ENCODE measurements around the gene FLNB. TPM values are rescaled to one million over a fixed set of nuclear protein-coding genes. Genes with fewer than 3 reads are reported as not detected.

FLNB gene
- total RNA-seq, 2 donors from 2014 or later: 46.1 to 56.7 TPM

- peaks cover 0 to 1% of the 10 kb centered on the region in 2 donors for H3K36me3 Mint-ChIP-seq (ENCODE audit: insufficient read depth in 2 of 2)
- H3K4me3 Mint-ChIP-seq: no peak overlapping the region
- DNase-seq (no peak), ATAC-seq (replicated peaks in 1 of 2) (no peak)
- no peak overlapping the region for H3K27ac Mint-ChIP-seq
- peaks cover 24% of the 10 kb centered on the region for H3K4me1 Mint-ChIP-seq (ENCODE audit: low read depth)
- no peaks in the 10 kb centered on the region for H3K27me3 Mint-ChIP-seq (ENCODE audit: low read depth)
- H3K9me3 Mint-ChIP-seq: no peaks in the 10 kb centered on the region
These were observed 35.6 kb upstream of the FLNB start for GRCh38 chr3:57972531-57973111.

DNA sequence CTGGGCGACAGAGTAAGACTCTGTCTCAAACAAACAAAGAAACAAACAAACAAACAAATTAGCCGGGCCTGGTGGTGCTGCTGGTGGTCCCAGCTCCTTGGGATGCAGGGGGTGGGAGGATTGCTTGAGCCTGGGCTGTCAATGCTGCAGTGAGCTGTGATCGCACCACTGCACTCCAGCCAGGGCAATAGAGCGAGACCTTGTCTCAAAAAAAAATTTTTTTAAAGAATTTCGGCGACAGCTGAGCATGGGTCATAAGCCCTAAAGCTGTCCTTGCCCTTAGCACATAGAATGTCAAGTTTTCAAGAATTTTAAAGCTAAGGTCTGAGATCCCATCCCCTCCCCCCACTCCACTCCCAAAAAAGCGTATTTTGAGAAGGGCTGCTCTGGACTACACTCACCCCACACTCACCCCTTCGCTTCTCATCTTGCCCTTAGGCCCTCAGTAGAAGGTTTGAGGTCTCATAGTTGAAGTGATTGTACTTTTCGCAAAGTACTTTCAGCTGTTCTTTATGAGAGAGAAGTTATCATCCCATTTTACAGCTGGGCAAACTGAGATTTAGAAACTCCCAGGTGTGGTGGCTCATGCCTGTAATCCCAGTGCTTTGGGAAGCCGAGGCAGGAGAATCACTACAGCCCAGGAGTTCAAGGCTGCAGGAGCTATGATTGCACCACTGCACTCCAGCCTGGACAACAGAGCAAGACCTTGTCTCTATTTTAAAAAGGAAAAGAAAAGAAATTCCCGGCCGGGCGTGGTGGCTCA, 34.3 kb upstream of the FLNB start:
- Mint-ChIP-seq H3K27ac (no peak overlapping the region), H3K4me1 (ENCODE audit: low read depth) (peaks cover 13% of the 10 kb centered on the region), H3K27me3 (ENCODE audit: low read depth) (no peaks in the 10 kb centered on the region), H3K36me3 (ENCODE audit: insufficient read depth in 2 of 2) (no peaks in the 10 kb centered on the region), H3K4me3 (no peak overlapping the region), H3K9me3 (no peaks in the 10 kb centered on the region)
- DNase-seq (no peak), ATAC-seq (replicated peaks in 1 of 2) (no peak)

DNA sequence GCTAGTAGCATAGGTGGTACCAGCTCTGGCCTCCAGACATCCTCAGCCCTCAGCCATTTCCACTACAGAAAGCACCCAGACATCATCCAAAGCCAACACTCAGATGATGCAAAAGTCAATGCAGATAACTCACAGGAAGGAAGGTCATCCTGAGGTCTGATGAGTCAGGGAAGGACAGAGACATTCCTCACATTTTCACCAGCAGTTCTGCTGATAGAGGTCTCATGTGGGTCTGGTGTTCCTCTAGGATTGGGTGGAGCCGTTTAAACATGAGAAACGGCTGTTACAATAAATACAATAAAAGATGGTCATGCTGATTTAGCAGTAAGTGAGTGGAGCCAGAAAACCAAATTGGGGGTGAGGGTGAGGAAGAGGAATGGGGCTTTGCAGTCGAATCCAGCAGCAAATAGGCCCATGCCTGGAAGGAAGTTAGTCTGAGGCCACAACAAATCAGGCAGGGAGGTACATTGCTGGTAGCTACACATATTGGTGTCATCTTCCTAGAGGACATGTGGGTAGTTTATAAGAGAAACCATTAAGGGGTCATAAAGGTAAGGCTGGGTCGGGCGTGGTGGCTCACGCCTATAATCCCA, 33.3 kb upstream of the FLNB start:
- no peak overlapping the region for H3K4me3 Mint-ChIP-seq
- no peak for DNase-seq
- no peaks in the 10 kb centered on the region for H3K36me3 Mint-ChIP-seq (ENCODE audit: insufficient read depth in 2 of 2)
- H3K27me3 Mint-ChIP-seq (ENCODE audit: low read depth): no peaks in the 10 kb centered on the region
- H3K9me3 Mint-ChIP-seq: no peaks in the 10 kb centered on the region
- ATAC-seq (replicated peaks in 1 of 2): no peak
- H3K27ac Mint-ChIP-seq: no peak overlapping the region
- peaks cover 13% of the 10 kb centered on the region for H3K4me1 Mint-ChIP-seq (ENCODE audit: low read depth)

- ATAC-seq (replicated peaks in 1 of 2) (no peak), DNase-seq (no peak)
- Mint-ChIP-seq H3K9me3 (no peaks in the 10 kb centered on the region), H3K27me3 (ENCODE audit: low read depth) (no peaks in the 10 kb centered on the region), H3K27ac (no peak overlapping the region), H3K4me1 (ENCODE audit: low read depth) (peaks cover 8% of the 10 kb centered on the region), H3K4me3 (no peak overlapping the region), H3K36me3 (ENCODE audit: insufficient read depth in 2 of 2) (no peaks in the 10 kb centered on the region)
These were observed 30.4 kb upstream of the FLNB start for GRCh38 chr3:57977818-57978235.

- Mint-ChIP-seq H3K27ac (no peak overlapping the region), H3K9me3 (no peaks in the 10 kb centered on the region), H3K4me3 (no peak overlapping the region), H3K36me3 (ENCODE audit: insufficient read depth in 2 of 2) (no peaks in the 10 kb centered on the region), H3K27me3 (ENCODE audit: low read depth) (no peaks in the 10 kb centered on the region), H3K4me1 (ENCODE audit: low read depth) (peaks cover 10% of the 10 kb centered on the region)
- DNase-seq: no peak
- ATAC-seq (replicated peaks in 1 of 2): no peak
These were observed 29.9 kb upstream of the FLNB start for GRCh38 chr3:57978316-57978715.

DNA sequence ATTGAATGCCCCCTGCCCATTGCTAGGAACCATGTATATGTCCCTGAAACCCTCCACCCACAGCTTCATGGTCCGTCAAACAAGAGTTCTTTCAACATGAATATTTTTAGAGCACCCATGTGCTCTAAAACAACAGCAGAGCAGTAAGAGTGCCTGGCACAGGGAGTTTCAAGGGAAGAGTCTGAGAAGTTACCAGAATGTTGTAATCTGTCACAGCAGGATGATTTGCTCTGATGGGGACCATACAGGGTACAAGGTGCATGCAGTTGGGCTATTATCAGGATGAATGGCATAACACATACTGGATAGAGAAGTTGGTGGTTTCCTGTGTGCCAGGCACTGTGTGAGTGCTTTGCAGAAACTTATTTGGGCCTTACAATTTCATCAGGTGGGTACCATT, 27.8 kb upstream of the FLNB start:
- Mint-ChIP-seq H3K4me1 (ENCODE audit: low read depth) (peaks cover 25% of the 10 kb centered on the region), H3K27me3 (ENCODE audit: low read depth) (no peaks in the 10 kb centered on the region), H3K9me3 (no peaks in the 10 kb centered on the region), H3K27ac (no peak overlapping the region), H3K36me3 (ENCODE audit: insufficient read depth in 2 of 2) (peaks cover 0 to 2% of the 10 kb centered on the region in 2 donors), H3K4me3 (no peak overlapping the region)
- no peak for DNase-seq
- no peak for ATAC-seq (replicated peaks in 1 of 2)

DNA sequence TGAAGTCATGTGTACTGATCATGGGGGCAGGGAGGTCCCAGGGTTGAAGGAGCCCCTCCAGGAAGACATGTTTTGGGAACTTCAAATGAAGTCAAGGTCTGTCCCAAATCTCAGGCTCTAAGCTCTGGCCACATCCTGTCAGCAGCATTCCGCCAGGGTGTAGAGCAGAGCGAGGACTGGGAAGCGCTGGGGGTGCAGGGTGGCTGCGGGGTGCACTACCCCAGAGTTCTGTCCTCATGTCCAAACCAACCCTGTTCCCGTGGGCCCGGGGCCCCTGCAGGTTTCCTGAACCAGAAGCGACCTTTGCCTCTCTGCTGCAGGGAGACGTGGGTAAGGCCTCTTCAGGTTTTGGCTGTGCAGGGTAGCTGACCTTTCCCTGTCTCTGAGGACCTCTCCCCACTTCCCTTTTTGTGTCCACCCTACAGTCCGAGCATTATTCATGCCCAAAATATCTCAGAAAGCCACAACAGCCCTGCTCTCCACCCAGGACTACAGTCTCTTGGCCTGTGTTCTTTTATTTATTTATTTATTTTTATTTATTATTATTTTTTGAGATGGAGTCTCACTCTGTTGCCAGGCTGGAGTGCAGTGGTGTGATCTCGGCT, 26.6 kb upstream of the FLNB start:
- H3K4me1 Mint-ChIP-seq (ENCODE audit: low read depth): peaks cover 25% of the 10 kb centered on the region
- no peaks in the 10 kb centered on the region for H3K27me3 Mint-ChIP-seq (ENCODE audit: low read depth)

DNA sequence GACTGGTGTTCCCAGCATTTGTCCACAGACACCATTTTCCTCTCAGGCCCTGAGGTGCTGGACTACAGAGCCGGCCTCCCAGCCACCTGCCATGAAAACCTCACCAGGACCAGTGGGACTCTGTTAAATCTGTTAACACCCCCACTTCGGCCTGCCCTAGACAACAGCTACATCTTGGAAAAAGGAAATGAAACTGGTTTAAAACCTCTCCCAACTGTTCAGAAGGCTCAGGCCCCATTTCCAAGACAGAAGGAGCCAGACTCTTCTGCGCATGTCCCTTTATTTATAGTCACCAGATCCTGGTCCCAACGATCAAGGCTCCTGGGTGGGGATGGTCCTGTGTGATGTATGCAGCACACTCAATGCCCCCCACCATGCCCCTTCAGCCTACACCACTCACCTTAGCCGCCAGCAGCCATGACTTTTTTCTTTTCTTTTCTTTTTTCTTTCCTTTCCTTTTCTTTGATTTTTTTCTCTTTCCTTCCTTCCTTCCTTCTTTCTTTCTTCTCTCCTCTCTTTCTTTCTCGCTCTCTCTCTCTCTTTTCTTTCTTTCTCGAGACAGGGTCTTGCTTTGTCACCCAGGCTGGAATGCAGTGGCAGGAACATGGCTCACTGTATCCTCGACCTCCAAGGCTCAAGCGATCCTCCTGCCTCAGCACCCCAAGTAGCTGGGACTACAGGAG, 25.5 kb upstream of the FLNB start:
- no peak for ATAC-seq (replicated peaks in 1 of 2)

More for the DNA sequence above, 26.6 kb upstream of the FLNB start:
- H3K4me3 Mint-ChIP-seq: no peak overlapping the region
- ATAC-seq (replicated peaks in 1 of 2) (no peak), DNase-seq (no peak)
- H3K36me3 Mint-ChIP-seq (ENCODE audit: insufficient read depth in 2 of 2): peaks cover 0 to 2% of the 10 kb centered on the region in 2 donors
- no peak overlapping the region for H3K27ac Mint-ChIP-seq
- H3K9me3 Mint-ChIP-seq: no peaks in the 10 kb centered on the region

DNA sequence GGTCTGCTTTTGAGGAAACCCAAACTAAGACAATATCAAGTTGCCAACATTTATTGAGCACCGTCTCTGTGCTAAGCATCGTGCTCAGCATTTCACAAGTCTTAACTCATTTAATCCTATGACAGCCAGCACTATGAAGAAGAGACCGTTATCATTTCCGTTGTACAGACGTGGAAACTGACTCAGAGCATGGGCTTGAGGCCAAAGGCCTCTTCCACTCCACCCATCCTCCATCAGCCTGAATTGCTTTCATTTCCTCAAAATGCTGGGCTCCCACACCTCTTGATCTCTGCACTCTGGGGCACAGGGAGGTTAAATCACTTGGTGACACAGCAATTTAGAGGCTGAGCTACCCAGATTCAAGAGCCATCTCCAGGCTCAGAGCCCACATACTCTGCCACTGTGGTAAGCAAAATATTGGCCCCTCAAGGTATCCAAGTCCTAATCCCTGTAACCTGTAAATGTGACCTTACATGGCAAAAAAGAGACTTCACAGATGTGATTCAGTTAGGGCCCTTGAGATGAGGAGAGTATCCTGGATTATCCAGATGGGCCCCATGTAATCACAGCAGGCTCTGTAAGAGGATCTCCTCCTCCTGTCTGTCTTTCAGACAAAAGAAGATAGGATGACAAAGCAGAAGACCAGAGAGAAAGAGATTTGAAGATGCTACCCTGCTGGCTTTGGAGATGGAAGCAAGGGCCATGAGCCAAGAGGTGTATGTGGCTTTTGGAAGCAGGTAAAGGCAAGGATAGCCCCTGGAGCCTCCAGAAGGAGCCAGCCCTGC, 24.3 kb upstream of the FLNB start:
- DNase-seq: peak; percentile 73 to 75
- no peaks in the 10 kb centered on the region for H3K9me3 Mint-ChIP-seq
- ATAC-seq (replicated peaks in 1 of 2): peak; percentile 99
- peaks cover 0 to 2% of the 10 kb centered on the region in 2 donors for H3K36me3 Mint-ChIP-seq (ENCODE audit: insufficient read depth in 2 of 2)
- H3K4me1 Mint-ChIP-seq (ENCODE audit: low read depth): peaks cover 25% of the 10 kb centered on the region
- H3K27ac Mint-ChIP-seq: peak overlapping the region; percentile 92
- no peaks in the 10 kb centered on the region for H3K27me3 Mint-ChIP-seq (ENCODE audit: low read depth)
- peak overlapping the region; percentile 56 to 76 for H3K4me3 Mint-ChIP-seq

More for the DNA sequence above, 25.5 kb upstream of the FLNB start:
- no peak for DNase-seq
- H3K27ac Mint-ChIP-seq: peak overlapping the region; percentile 58
- no peaks in the 10 kb centered on the region for H3K9me3 Mint-ChIP-seq
- H3K27me3 Mint-ChIP-seq (ENCODE audit: low read depth): no peaks in the 10 kb centered on the region
- H3K4me3 Mint-ChIP-seq: no peak overlapping the region
- H3K4me1 Mint-ChIP-seq (ENCODE audit: low read depth): peaks cover 25% of the 10 kb centered on the region
- H3K36me3 Mint-ChIP-seq (ENCODE audit: insufficient read depth in 2 of 2): peaks cover 0 to 2% of the 10 kb centered on the region in 2 donors

- no peaks in the 10 kb centered on the region for H3K27me3 Mint-ChIP-seq (ENCODE audit: low read depth)
- H3K27ac Mint-ChIP-seq: no peak overlapping the region
- ATAC-seq (replicated peaks in 1 of 2): no peak
- H3K4me3 Mint-ChIP-seq: no peak overlapping the region
- H3K9me3 Mint-ChIP-seq: no peaks in the 10 kb centered on the region
- H3K4me1 Mint-ChIP-seq (ENCODE audit: low read depth): peaks cover 25% of the 10 kb centered on the region
- DNase-seq: no peak
- peaks cover 0 to 2% of the 10 kb centered on the region in 2 donors for H3K36me3 Mint-ChIP-seq (ENCODE audit: insufficient read depth in 2 of 2)
These were observed 22.8 kb upstream of the FLNB start for GRCh38 chr3:57985176-57985983.

DNA sequence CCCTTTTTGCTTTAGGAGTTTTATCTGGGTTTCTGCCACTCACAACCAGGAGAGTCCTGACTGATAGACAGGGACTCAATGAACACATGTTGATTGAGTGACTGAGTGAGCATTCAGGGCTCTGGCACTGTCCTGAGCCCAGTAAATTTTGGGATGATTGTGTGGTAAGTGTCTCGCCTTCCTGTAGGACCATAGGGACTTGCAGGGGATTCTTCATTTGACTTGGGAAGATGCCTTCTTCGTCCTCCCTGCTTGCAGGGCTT, 22.3 kb upstream of the FLNB start:
- Mint-ChIP-seq H3K36me3 (ENCODE audit: insufficient read depth in 2 of 2) (peaks cover 0 to 2% of the 10 kb centered on the region in 2 donors), H3K4me3 (no peak overlapping the region), H3K27me3 (ENCODE audit: low read depth) (no peaks in the 10 kb centered on the region), H3K4me1 (ENCODE audit: low read depth) (peaks cover 25% of the 10 kb centered on the region), H3K9me3 (no peaks in the 10 kb centered on the region), H3K27ac (no peak overlapping the region)
- no peak for ATAC-seq (replicated peaks in 1 of 2)
- DNase-seq: no peak

GRCh38 chr3:57986261-57986660, 22.0 kb upstream of the FLNB start:
- ATAC-seq (replicated peaks in 1 of 2): no peak
- Mint-ChIP-seq H3K4me3 (no peak overlapping the region), H3K9me3 (no peaks in the 10 kb centered on the region), H3K4me1 (ENCODE audit: low read depth) (peaks cover 25% of the 10 kb centered on the region), H3K36me3 (ENCODE audit: insufficient read depth in 2 of 2) (peaks cover 0 to 2% of the 10 kb centered on the region in 2 donors), H3K27me3 (ENCODE audit: low read depth) (no peaks in the 10 kb centered on the region), H3K27ac (no peak overlapping the region)
- no peak for DNase-seq
